Putamen (tissue), 1 donor: ENCODE results near the gene KLHL9.
"Not testable (repeated sequence)": the region's sequence is repeated elsewhere in the genome, so short reads cannot be mapped to it uniquely, and the experiment has no call there.

Source experiments
- DNase-seq: peaks from one replicate; pipeline ENCODE4 v3.0.0-alpha.2; 2016; ENCODE audit warnings: low spot score

The KLHL9 gene, protein sequence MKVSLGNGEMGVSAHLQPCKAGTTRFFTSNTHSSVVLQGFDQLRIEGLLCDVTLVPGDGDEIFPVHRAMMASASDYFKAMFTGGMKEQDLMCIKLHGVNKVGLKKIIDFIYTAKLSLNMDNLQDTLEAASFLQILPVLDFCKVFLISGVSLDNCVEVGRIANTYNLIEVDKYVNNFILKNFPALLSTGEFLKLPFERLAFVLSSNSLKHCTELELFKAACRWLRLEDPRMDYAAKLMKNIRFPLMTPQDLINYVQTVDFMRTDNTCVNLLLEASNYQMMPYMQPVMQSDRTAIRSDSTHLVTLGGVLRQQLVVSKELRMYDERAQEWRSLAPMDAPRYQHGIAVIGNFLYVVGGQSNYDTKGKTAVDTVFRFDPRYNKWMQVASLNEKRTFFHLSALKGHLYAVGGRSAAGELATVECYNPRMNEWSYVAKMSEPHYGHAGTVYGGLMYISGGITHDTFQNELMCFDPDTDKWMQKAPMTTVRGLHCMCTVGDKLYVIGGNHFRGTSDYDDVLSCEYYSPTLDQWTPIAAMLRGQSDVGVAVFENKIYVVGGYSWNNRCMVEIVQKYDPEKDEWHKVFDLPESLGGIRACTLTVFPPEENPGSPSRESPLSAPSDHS

DNA sequence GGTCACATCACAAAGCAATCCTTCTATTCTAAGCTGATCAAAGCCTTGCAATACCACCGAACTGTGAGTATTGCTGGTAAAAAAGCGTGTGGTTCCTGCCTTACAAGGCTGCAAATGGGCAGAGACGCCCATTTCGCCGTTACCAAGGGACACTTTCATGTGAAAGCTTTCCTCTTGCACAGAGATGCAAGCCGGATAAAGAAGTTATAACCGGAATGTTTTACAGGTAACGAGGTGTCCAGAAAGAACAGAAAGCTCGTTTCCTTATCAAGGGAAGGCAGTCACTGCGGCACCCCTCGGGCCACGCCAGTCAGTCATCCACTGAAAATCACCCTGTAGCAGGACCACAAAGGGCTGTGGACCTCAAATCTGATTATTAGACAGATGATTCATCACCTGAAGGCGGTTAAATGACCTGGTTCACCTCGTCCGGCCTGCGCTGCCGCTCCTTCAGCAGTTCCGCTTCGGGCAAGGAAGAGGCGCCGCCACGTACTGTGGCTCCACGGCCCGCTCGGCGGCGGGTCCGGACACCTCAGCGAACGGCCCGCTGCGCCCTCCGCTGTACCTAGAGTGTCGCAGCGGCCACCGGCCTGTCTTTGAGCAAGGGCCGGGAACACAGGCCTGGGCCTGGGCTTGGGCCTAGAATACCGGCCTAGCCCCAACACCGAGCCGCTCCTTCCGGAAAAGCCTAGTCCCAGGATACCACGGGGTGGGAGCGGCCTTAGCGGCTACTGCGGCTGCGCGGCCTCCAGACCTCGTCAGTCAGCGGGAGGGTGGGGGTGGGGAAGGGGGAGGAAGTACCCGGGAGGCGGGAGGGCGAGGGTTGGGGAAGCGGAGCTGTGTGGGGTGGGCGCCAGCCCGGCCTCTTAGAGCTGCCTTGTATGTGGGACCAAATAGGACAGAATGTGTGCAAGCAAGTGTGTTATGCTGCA is at the start of gene KLHL9:
KLHL9 (minus strand) TSS at position 704 of the 932 bp plus-strand sequence; CDS start at position 159, 545 bp downstream.
- DNase-seq: peak; percentile 95

DNA sequence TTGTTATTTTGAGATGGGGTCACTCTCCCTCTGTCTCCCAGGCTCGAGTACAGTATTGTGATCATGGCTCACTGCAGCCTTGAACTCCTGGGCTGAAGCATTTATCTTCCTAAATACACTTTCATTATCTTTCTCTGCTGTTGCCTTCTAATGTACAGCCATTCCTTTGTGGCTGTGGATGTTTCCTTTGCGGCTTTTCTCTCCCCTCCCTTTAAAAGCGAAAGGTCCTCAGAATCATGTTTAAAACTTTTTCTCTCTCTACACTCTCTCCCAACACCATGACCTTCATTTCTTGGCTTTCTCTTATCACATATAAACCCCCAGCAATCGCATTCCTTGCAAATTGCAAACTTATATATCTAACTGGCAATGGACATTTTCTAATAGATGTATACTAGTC is 48.4 kb upstream of the KLHL9 start:
- DNase-seq: no peak

DNA sequence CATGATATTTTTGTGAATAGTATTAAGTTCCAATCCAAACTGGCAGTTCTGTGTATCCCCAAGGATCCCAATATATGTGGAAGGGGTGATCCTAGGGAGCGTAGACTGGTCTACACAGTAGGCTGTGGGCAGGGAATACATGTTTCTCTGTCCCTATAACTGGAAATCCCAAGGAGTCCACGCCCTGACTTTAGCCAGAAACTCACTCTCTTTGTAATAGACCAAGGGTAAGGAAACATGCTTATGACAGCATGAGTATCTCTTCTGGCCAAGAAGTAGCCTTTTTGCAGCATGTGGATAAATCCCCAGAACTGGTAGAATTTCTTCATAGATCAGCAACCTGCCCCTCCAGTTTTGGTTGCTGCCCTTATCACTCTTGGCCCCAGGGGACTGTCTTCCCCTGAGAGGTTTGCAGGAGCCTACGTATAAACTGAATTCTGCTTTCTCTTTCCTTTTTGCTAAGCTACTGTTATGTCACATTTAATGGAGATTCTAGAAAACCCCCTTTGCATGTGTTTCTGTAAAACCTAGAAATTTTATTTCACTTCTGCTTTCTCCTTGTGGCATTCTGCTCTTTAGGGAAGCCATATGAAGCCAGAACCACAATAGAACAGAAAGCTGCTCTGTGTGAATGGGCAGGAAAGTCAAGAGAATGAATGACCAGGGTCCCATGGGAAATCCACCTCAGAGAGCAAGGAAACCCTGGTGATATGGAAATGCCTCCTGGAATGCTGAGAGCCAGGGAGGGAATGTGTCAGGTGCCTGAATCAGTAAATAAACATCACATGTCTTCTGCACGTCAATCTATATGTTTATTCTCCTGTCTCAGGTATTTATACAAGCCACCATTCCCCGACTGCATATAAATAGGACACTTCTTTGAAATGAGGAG is 46.5 kb upstream of the KLHL9 start:
- no peak for DNase-seq

DNA sequence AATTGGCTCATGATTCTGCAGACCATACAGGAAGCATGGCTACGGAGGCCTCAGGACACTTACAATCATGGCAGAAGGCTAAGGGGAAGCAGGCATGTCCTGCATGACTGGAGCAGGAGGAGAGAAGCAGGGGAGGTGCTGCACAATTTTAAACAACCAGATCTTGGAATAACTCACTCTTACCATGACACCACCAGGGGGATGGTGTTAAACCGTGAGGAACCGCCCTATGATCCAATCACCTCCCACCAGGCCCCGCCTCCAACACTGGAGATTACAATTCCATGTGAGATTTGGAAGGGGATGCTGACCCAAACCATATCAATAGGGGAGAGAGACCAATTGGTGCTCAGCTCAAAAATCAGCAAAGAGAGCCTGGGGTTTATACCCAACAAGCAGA is 36.3 kb upstream of the KLHL9 start:
- DNase-seq: not testable (repeated sequence)

DNA sequence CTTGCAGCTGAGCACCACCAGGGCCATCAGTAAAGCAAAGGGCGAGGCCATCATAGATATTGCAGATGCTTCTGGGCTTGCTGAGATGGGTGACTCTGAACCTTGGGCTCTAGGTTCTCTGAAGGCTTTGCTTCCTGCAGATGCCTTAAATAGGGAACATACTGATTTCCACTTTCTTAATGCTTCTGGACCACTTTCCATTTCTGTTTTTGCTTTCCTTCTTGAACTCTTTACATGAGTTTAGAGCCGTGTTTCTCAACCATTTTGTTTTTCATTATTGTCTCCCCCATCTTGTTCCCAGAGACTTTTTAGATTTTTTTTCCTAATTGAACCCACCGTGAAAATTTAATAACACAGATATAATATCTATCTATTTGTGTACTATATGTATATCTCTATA is 32.8 kb upstream of the KLHL9 start, which contains the start of gene IFNA13:
IFNA13 (minus strand) TSS at position 101 of the 400 bp plus-strand sequence; CDS start at position 54, 47 bp downstream.
- no peak for DNase-seq

DNA sequence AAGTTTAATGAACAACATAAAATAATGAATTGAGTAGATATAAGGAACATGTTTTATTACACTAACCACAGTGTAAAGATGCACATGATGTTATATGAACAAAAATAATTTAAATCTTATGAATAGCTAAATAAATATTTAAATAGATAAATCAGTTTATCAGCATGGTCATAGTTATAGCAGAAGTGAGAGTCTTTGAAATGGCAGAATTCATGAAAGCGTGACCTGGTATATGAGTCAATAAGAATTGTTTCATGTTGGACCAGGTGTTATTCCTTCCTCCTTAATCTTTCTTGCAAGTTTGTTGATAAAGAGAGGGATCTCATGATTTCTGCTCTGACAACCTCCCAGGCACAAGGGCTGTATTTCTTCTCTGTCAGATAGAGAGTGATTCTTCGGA is 32.0 kb upstream of the KLHL9 start:
- not testable (repeated sequence) for DNase-seq

DNA sequence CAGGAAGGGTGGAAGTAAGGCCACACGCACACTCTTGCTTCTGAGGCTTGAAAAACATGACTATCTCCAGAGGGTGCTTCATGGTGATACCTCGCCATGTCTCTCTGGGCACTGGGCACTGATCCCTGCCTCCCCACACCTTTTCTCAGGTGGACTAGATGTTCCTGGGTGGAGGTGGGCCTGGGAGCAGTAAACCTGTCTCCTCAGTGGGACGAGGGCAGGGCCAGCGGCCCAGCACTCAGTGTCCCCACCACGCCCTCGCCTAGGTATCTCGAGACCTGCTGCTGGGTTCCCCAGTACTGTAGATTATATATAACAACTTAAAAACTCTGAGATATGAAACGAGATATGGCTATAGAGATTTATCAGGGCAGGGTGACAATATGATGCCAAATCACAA is 27.1 kb upstream of the KLHL9 start:
- DNase-seq: no peak

DNA sequence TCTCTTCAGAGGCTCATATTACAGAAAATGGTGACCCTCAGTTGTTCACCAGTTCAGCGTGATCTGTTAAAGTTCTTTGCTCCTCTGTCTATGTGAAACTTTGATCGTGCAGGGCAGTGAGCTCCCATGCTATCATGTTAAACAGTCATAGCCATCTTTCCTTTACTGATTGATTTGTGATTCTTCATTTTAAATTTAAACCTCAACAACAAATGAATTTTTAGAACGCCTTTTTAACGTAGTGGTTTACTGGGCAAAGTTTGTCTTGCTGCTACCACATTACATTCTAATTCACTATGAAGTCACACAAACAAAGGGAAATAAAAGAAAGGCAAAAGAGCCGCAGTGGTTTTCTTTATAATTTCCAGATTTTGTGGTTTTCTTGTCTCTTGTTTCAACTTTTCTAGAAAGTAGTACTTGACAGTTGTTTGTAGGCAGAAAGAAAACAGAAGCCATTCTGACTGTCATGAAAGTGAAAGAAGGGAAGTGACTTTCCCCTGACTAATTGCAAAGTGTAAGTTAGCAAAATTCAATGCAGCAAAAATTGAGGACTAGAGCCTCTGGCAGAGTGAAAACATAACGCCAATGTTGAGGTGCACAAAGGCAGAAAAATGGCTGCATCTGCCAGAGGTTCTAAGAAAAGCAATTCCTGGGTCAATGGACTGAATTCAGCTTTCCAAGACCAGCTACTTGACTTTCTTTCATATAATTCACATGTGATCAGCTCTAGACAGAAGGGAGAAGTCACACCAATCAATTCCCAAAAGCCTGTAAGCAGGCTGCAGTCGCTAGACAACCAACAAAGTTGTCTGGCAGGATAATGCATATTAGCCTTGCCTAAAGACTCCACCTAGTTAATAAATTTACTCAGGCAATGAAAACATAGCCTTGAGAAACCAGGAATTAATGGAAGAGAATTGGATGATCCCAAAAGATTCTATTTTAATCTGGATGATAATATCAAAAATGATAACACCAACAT is 22.6 kb upstream of the KLHL9 start:
- no peak for DNase-seq

DNA sequence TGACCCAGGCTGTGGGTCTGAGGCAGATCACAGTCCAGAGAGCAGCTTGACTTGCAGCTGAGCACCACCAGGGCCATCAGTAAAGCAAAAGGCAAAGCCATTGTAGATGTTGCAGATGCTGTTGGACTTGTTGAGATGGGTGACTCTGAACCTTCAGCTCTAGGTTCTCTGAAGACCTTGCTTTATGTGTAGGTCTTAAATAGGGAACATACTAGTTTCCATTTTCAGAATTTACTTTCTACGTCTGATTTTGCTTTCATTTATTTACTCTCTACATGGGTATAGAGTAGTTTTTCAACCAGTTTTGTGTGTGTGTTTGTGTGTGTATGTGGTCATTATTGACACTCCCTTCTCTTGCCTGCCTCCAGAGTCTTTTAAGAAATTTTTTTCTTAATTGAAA is 15.6 kb upstream of the KLHL9 start, which contains the start of gene IFNA6:
IFNA6 (minus strand) TSS at position 101 of the 400 bp plus-strand sequence; CDS start at position 101, 0 bp downstream.
- no peak for DNase-seq

DNA sequence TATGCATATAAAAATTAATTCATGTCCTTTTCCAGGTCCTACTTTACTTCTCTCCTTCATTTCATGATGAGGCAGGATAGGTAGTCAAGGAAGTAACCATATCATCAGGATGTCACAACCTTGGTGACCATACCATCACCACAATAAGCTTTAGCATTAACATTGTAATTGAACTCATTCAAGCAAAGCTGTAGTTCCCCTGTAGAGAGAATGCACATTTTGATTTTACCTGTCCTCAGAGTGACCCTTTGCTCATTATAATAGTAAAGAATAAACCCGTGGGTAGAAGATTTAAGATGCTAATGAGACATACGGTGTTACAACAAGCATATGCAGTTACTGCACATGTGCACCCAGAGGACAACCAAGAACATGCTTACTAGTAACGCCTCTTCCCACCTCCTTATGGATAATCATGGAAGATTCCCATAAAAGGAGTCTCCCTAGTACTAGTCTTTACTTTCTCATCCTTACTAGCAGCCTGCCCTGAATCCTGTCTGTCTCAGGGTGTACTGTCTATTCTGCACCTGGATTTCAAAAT is 13.3 kb upstream of the KLHL9 start:
- DNase-seq: no peak

DNA sequence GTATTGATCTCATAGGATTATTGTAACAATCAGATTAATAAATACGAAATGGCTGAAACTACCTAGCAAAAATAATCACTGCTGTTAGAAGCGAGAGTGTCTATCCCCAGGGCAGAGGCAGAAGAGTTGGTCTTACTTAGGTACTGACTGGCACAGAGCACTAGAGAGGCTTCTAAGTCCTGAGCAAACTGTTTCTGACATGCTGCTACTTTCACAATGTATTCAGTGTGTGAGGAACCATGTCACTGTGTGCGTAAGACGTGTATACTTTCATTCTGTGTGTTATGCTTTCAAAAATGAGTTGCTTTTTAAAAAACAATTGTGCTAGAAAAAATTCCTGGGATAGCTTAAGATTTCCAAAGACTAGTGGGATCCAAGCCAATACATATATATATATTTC is 5.5 kb upstream of the KLHL9 start:
- DNase-seq: no peak

DNA sequence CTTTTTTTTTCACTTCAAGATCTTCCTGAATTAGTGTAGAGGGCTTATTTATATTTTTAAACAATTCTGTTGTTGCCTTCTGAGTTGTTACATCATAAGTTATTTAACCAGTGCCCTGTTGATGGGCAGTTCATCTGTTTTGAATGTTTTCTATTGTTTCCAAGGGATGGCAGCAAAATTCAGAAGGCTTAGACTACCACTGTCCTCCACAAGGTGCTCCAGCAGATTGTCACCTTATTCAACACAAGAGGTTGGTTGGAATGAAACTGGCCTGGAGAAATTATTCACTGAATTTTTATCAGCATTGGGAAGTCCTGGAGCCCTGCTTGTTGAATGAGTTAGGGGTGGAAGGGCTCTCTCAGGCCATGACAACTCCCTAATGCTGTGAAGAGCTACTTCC is 1.3 kb upstream of the KLHL9 start:
- no peak for DNase-seq

DNA sequence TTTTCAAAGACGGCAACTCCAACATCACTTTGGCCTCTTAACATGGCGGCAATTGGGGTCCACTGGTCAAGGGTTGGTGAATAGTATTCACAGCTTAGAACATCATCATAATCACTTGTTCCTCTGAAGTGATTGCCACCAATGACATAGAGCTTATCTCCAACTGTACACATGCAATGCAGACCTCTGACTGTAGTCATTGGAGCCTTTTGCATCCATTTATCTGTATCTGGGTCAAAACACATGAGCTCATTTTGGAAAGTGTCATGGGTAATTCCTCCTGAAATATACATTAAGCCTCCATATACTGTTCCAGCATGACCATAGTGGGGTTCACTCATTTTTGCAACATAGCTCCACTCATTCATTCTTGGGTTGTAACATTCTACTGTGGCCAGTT is 2.0 kb downstream of the KLHL9 start:
- DNase-seq: no peak

DNA sequence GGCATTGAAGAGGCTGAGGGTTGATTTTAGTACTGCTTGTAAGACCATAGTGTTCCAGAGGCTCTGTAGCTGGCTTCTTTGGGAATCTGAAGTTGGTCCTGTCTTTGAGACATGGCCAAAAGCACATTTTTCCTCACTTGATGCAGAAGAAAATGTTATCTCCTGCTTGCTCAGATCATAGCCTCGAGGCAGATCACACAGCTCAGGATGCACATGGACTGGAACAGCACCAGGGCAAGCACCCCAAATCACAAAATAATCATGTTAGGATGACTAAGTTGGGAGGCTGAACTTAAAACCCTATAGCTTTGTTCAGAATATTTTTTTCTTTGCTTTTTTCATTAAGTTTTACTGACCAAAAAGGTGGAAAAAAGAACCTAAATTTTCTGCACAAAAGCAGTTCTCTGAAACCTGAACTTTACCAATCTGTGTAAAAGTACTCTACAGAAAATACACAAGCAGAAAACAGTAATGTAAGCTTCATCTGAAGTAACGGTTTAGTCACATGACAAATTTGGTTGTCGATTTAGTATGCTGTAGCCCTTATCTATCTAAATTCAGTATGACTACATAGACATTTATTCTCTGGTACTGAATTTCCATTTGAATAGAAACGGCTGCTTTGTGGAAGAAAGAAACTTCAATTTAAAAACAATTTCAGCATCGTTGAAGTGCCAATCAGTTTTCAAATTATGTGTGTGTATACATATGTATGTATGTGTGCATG is 3.4 kb downstream of the KLHL9 start:
- DNase-seq: no peak

DNA sequence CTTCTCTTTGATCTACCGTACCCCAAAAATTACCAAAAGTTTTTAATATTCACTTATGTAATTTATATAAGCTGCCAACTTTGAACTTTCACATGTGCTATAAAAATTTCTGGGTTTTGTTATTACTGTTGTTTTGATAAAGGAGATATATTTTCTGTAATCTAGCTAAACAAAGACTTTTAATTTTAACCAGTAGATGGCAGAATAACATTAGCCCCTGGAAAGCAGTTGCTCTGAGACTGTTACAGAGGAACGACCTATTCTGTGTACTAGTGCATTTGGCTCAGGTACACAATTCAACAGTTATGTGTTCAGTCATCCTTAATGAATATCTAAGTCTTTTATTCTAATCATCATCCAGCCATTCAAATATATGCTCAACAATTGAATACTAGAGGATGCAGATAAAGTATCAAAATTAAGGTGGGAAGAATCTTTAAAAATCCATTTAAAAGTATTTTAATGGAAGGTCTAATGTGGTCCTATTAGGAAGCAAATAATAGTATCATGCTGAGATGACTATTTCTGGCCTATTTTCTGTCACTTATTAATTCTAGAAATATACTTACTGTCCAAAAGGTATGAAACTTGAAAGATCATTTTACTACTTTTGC is 8.6 kb downstream of the KLHL9 start:
- DNase-seq: peak; percentile 22

DNA sequence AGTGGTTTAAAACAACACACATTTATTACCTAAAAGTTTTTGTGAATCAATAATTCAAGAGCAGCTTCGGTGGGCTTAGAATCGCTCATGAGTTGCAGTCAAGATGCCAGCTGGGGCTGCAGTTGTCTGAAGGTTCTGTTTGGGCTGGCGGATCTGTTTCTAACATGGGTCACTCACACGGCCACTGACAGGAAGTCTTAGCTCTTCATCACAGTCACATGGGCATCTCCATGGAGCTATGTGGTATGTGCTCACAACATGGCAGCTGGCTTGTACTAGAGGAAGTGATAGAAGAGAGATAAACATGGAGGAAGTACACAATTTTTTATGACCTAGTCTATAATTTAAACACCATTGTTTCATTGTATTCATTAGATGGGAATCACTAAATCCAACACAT is 11.2 kb downstream of the KLHL9 start:
- DNase-seq: no peak

DNA sequence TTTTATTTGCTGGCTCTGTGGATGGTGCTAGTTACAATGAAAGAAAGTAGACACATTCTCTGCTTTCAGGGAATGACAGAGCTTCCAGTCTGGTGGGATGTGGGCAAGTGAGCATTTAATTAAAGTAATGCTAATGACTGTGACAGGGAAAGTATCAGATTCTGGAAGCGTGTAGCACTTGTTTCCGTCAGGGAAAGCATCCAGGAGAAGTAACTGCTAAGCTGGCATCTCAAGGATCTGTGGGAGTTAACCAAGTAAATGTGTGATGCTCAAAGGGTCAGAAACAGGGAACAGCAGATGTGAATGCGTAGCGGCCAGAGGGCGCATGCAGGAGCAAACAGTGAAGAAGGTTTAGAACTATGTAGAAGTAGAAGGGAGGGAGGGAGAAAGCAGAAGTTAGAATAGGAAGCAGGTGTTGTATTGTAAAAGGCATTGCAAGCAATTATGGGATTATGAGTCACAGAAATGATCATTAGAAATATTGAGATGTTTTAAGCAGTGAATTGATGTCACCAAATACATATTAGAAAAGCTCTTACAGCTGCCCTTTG is 12.2 kb downstream of the KLHL9 start:
- no peak for DNase-seq

DNA sequence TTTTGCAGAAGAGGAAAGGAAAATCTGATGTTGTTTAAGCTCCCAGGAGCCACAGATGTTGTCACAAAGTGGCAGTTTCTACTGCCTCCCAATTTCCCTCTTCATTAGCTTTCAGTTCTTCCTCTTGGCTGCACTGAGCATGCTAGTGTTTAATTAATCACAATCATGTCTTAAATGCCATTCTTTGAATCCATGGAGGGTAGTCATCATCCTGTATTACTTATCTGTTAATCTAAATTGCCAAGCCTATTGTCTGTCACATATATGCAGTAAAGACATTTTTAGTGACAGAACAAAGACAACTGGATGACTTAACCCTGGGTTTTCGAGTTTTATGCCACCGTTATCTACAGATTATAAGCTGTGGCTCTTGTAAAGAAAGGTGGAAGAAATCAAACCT is 14.7 kb downstream of the KLHL9 start:
- DNase-seq: no peak
